ENCODE results near the gene EDARADD. TPM values are rescaled to one million over a fixed set of nuclear protein-coding genes. Genes with fewer than 3 reads are reported as not detected.

Gene EDARADD
- total RNA-seq, 1 donor = not detected

GRCh38 chr1:236371083-236371482 lies 23.0 kb upstream of the EDARADD start:
- TF ChIP-seq CTCF (IDR thresholded peaks at IDR 0.05; ENCODE audit: insufficient read depth, low read length) = no peak
- DNase-seq (ENCODE audit: low read depth) = no peak
- no peak overlapping the region for H3K4me3 ChIP-seq (ENCODE audit: low read depth, low read length)

- no peak overlapping the region for H3K4me3 ChIP-seq (ENCODE audit: low read depth, low read length)
- no peak for TF ChIP-seq CTCF (IDR thresholded peaks at IDR 0.05; ENCODE audit: insufficient read depth, low read length)
- DNase-seq (ENCODE audit: low read depth) = no peak
Observed at GRCh38 chr1:236377832-236378535, 16.1 kb upstream of the EDARADD start.

- DNase-seq (ENCODE audit: low read depth) = no peak
- H3K4me3 ChIP-seq (ENCODE audit: low read depth, low read length) = no peak overlapping the region
- no peak for TF ChIP-seq CTCF (IDR thresholded peaks at IDR 0.05; ENCODE audit: insufficient read depth, low read length)
Observed at GRCh38 chr1:236381565-236382158, 12.4 kb upstream of the EDARADD start.

DNA sequence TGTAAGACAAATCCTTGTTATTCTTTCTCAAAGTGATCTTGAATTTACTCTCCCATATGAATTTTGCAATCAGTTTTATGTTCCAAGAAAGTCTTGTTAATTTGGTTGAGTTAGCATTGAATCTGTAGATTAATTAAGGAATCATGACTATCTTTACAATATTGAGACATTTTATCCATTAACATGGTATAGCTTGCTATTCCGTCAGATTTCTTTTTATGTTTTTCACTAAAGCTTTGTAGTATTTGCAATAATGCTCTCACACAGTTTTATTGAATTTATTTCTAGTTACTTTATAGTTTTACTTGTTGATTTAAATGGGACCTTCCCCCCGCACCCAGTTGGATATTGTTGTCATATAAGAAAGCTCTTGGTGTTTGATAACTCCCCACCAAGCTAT lies 5.8 kb upstream of the EDARADD start:
- DNase-seq (ENCODE audit: low read depth) = no peak
- no peak overlapping the region for H3K4me3 ChIP-seq (ENCODE audit: low read depth, low read length)
- TF ChIP-seq CTCF (IDR thresholded peaks at IDR 0.05; ENCODE audit: insufficient read depth, low read length) = no peak

- no peak for TF ChIP-seq CTCF (IDR thresholded peaks at IDR 0.05; ENCODE audit: insufficient read depth, low read length)
- H3K4me3 ChIP-seq (ENCODE audit: low read depth, low read length) = no peak overlapping the region
- DNase-seq (ENCODE audit: low read depth) = no peak
Observed at GRCh38 chr1:236389253-236389652, 4.8 kb upstream of the EDARADD start.

DNA sequence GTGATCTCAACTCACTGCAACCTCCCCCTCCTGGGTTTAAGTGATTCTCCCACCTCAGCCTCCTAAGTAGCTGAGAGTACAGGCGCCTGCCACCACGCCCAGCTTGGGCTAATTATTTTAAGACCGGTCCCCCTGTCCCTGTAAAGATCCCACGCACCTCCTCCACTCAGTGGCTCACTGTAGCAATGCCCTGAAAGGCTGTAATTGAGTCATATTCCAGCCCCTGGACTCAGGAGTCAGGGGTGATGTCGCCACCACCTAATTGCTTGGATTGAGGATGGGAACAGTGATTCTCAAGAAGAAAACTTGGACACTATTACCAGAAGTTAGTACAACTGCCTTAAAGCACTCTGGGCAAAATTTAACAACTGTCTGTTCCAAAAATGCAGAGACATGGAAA lies 3.1 kb upstream of the EDARADD start:
- no peak for DNase-seq (ENCODE audit: low read depth)
- no peak for TF ChIP-seq CTCF (IDR thresholded peaks at IDR 0.05; ENCODE audit: insufficient read depth, low read length)
- H3K4me3 ChIP-seq (ENCODE audit: low read depth, low read length) = no peak overlapping the region
